Hepatocyte (in vitro differentiated cells): ENCODE measurements around the gene ASTN2. TPM values are rescaled to one million over a fixed set of nuclear protein-coding genes. Genes with fewer than 3 reads are reported as not detected.

ENCODE experiments used
- DNase-seq: peaks from one replicate; pipeline ENCODE4 v3.0.0-alpha.2; 2016; ENCODE audit warnings: low spot score
- H2AFZ ChIP-seq: fragments of 200-600 bp; sonication (generic); 2 replicates; pipeline ENCODE4 v1.6.0; 2016; ENCODE audit warnings: antibody characterized with exemption, mild to moderate bottlenecking
- H3K27ac ChIP-seq: fragments of 200-600 bp; sonication (generic); 2 replicates; pipeline ENCODE4 v1.5.1; 2016; ENCODE audit warnings: mild to moderate bottlenecking
- H3K27me3 ChIP-seq: fragments of 200-600 bp; sonication (generic); 2 replicates; pipeline ENCODE4 v1.6.1; 2016
- H3K36me3 ChIP-seq: fragments of 200-600 bp; sonication (generic); replicated peaks from 2 replicates; pipeline ENCODE4 v1.5.1; 2016; ENCODE audit warnings: low read depth; ENCODE audit not compliant: insufficient read depth
- H3K4me1 ChIP-seq: fragments of 200-600 bp; sonication (generic); 2 replicates; pipeline ENCODE4 v1.5.1; 2016; ENCODE audit warnings: mild to moderate bottlenecking, moderate library complexity; ENCODE audit not compliant: insufficient read depth
- H3K4me2 ChIP-seq: fragments of 200-600 bp; sonication (generic); 2 replicates; pipeline ENCODE4 v1.6.0; 2016
- H3K4me3 ChIP-seq: fragments of 200-600 bp; sonication (generic); 2 replicates; pipeline ENCODE4 v1.5.1; 2016; ENCODE audit warnings: mild to moderate bottlenecking
- H3K79me2 ChIP-seq: fragments of 200-600 bp; sonication (generic); 2 replicates; pipeline ENCODE4 v1.6.0; 2017; ENCODE audit warnings: mild to moderate bottlenecking
- H3K9me2 ChIP-seq: fragments of 200-600 bp; sonication (generic); replicated peaks from 2 replicates; pipeline ENCODE4 v1.6.0; 2017; ENCODE audit warnings: mild to moderate bottlenecking; ENCODE audit not compliant: insufficient read depth
- H3K9me3 ChIP-seq: fragments of 200-600 bp; sonication (generic); 2 replicates; pipeline ENCODE4 v1.5.1; 2016; ENCODE audit warnings: low read depth, mild to moderate bottlenecking
- H4K20me1 ChIP-seq: fragments of 200-600 bp; sonication (generic); 2 replicates; pipeline ENCODE4 v1.6.0; 2016; ENCODE audit warnings: mild to moderate bottlenecking; ENCODE audit not compliant: insufficient read depth, poor library complexity, severe bottlenecking
- CTCF ChIP-seq: fragments of 200-600 bp; sonication (generic); IDR thresholded peaks from 2 replicates; pipeline ENCODE4 v1.5.1; 2016; ENCODE audit warnings: antibody characterized with exemption, mild to moderate bottlenecking; ENCODE audit not compliant: poor library complexity
- EZH2 ChIP-seq: fragments of 200-600 bp; sonication (generic); IDR thresholded peaks from 2 replicates; pipeline ENCODE4 v1.6.1; 2016; ENCODE audit warnings: antibody characterized with exemption, mild to moderate bottlenecking, borderline replicate concordance
- EZH2phosphoT487 ChIP-seq: fragments of 200-600 bp; sonication (generic); IDR thresholded peaks from one replicate; pipeline ENCODE4 v1.6.1; 2018; ENCODE audit warnings: antibody characterized with exemption, mild to moderate bottlenecking, low read depth, moderate library complexity; ENCODE audit not compliant: unreplicated experiment, severe bottlenecking
- WGBS: methylation state at CpG from one replicate; pipeline ENCODE4 v1.1.6; 2016; ENCODE audit warnings: low lambda C conversion rate; ENCODE audit errors: missing lambda C conversion rate; 5-methylcytosine and 5-hydroxymethylcytosine counted together
- polyA plus RNA-seq: library from polyadenylated mRNA; unstranded; fragments of >200 nt; fragmentation: Nextera tagmentation; extraction: Ambion mirVana; gene quantifications from 2 replicates; pipeline ENCODE4 v1.2.1, GENCODE V29; 2016
- total RNA-seq: library from RNA; depleted of rRNA; stranded (reverse); fragments of >200 nt; gene quantifications from 2 replicates; pipeline ENCODE4 v1.2.3, GENCODE V29; 2014

Gene ASTN2
- total and polyA plus RNA-seq, 2 experiments from 2014 or later, result 6.4 to 8.4 TPM

GRCh38 chr9:116984111-116984510 is 430.7 kb downstream of the ASTN2 start:
- Histone ChIP-seq H3K9me3 (no peaks in the 10 kb centered on the region), H3K36me3 (no peaks in the 10 kb centered on the region), H3K4me1 (peaks cover 3% of the 10 kb centered on the region), H2AFZ (no peak overlapping the region), H3K27ac (no peak overlapping the region), H3K9me2 (no peaks in the 10 kb centered on the region), H4K20me1 (no peaks in the 10 kb centered on the region), H3K4me2 (no peak overlapping the region), H3K27me3 (no peaks in the 10 kb centered on the region), H3K79me2 (no peaks in the 10 kb centered on the region), H3K4me3 (no peak overlapping the region)
- no peak for DNase-seq
- 91% methylated on average over 2 of the region's 2 CpGs for WGBS
- no peak for TF ChIP-seq EZH2phosphoT487
- TF ChIP-seq CTCF, result no peak
- no peak for TF ChIP-seq EZH2

DNA sequence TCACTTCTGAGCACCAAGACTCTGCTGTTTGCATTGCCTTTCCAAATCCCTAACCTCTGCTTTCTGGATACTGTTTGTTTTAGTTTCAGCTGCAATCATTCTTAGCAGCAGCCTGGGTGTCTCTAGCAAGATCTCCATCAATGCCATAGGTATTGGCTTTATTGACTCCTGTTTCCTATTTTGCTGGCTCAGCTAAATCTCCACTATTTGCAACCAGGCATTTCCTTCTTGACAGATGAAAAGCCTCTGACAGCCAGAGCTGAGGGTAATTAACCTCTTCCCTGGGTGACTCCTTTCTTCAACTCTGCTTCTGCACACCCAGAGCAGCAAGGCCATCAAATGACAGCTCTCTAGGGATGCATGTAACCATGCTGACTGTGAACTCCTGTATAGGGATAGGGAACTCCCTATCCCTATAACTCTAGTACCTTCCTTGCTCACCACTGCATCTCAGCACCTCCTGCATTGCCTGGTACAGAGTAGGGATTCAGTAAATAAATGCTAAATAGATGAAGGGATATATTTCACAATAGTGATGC is 434.2 kb downstream of the ASTN2 start:
- H3K36me3 ChIP-seq, result no peaks in the 10 kb centered on the region
- no peak overlapping the region for H3K4me3 ChIP-seq
- TF ChIP-seq EZH2phosphoT487, result no peak
- no peak for TF ChIP-seq EZH2
- TF ChIP-seq CTCF, result no peak

GRCh38 chr9:116979456-116979855 is 435.4 kb downstream of the ASTN2 start:
- 47% methylated on average over 2 of the region's 2 CpGs for WGBS
- Histone ChIP-seq H4K20me1 (no peaks in the 10 kb centered on the region), H3K9me2 (no peaks in the 10 kb centered on the region), H3K27me3 (no peaks in the 10 kb centered on the region), H3K4me2 (peak overlapping the region; percentile 35), H3K4me1 (peaks cover 11% of the 10 kb centered on the region), H3K9me3 (no peaks in the 10 kb centered on the region), H3K27ac (peak overlapping the region; percentile 87), H3K4me3 (no peak overlapping the region), H3K36me3 (no peaks in the 10 kb centered on the region), H3K79me2 (no peaks in the 10 kb centered on the region), H2AFZ (no peak overlapping the region)
- TF ChIP-seq EZH2phosphoT487, result no peak
- no peak for TF ChIP-seq CTCF
- no peak for TF ChIP-seq EZH2
- peak; percentile 49 for DNase-seq

More for the DNA sequence above, 434.2 kb downstream of the ASTN2 start:
- no peak overlapping the region for H3K4me2 ChIP-seq
- H4K20me1 ChIP-seq, result no peaks in the 10 kb centered on the region
- no peaks in the 10 kb centered on the region for H3K9me3 ChIP-seq
- DNase-seq, result no peak
- no peaks in the 10 kb centered on the region for H3K27me3 ChIP-seq
- no peak overlapping the region for H3K27ac ChIP-seq
- peaks cover 11% of the 10 kb centered on the region for H3K4me1 ChIP-seq
- no peak overlapping the region for H2AFZ ChIP-seq
- no peaks in the 10 kb centered on the region for H3K79me2 ChIP-seq
- no peaks in the 10 kb centered on the region for H3K9me2 ChIP-seq
